ENCODE measurements around the gene TAS2R41. TPM values are rescaled to one million over a fixed set of nuclear protein-coding genes. Genes with fewer than 3 reads are reported as not detected.

Gene TAS2R41
- total RNA-seq, 1 donor from 2014 or later: not detected

GRCh38 chr7:143494622-143495021 is 16.9 kb downstream of the TAS2R41 start:
- intact Hi-C loops (cut with DNase I): no loop called here
- no peak for DNase-seq (ENCODE audit: low spot score in 2 of 2)
- no peak for TF ChIP-seq CTCF (IDR thresholded peaks at IDR 0.05)
- H3K27me3 ChIP-seq: no peaks in the 10 kb centered on the region
- H3K4me1 ChIP-seq: no peaks in the 10 kb centered on the region
- H3K27ac ChIP-seq: no peak overlapping the region
- H3K4me3 ChIP-seq: no peak overlapping the region
- no peaks in the 10 kb centered on the region for H3K36me3 ChIP-seq
- no peaks in the 10 kb centered on the region for H3K9me3 ChIP-seq

GRCh38 chr7:143495851-143496250 is 18.2 kb downstream of the TAS2R41 start:
- no peaks in the 10 kb centered on the region for H3K9me3 ChIP-seq
- TF ChIP-seq CTCF (IDR thresholded peaks at IDR 0.05): no peak
- no peak overlapping the region for H3K4me3 ChIP-seq
- no peak overlapping the region for H3K27ac ChIP-seq
- H3K27me3 ChIP-seq: no peaks in the 10 kb centered on the region
- DNase-seq (ENCODE audit: low spot score in 2 of 2): no peak
- H3K4me1 ChIP-seq: no peaks in the 10 kb centered on the region
- H3K36me3 ChIP-seq: no peaks in the 10 kb centered on the region
- intact Hi-C loops (cut with DNase I): no loop called here

GRCh38 chr7:143496263-143496662 is 18.6 kb downstream of the TAS2R41 start:
- intact Hi-C loops (cut with DNase I): no loop called here
- Histone ChIP-seq H3K27me3 (no peaks in the 10 kb centered on the region), H3K4me1 (no peaks in the 10 kb centered on the region), H3K4me3 (no peak overlapping the region), H3K36me3 (no peaks in the 10 kb centered on the region), H3K27ac (no peak overlapping the region), H3K9me3 (no peaks in the 10 kb centered on the region)
- no peak for DNase-seq (ENCODE audit: low spot score in 2 of 2)
- no peak for TF ChIP-seq CTCF (IDR thresholded peaks at IDR 0.05)

- H3K36me3 ChIP-seq: no peaks in the 10 kb centered on the region
- no peaks in the 10 kb centered on the region for H3K4me1 ChIP-seq
- H3K27ac ChIP-seq: no peak overlapping the region
- intact Hi-C loops (cut with DNase I): no loop called here
- no peak for DNase-seq (ENCODE audit: low spot score in 2 of 2)
- no peak overlapping the region for H3K4me3 ChIP-seq
- TF ChIP-seq CTCF (IDR thresholded peaks at IDR 0.05): no peak
- no peaks in the 10 kb centered on the region for H3K9me3 ChIP-seq
- H3K27me3 ChIP-seq: no peaks in the 10 kb centered on the region
Measured at GRCh38 chr7:143497008-143497795, 19.5 kb downstream of the TAS2R41 start.

- H3K27ac ChIP-seq: peak overlapping the region; percentile 33 to 40
- DNase-seq (ENCODE audit: low spot score in 2 of 2): no peak
- no peaks in the 10 kb centered on the region for H3K36me3 ChIP-seq
- no peak for TF ChIP-seq CTCF (IDR thresholded peaks at IDR 0.05)
- H3K4me3 ChIP-seq: no peak overlapping the region
- no peaks in the 10 kb centered on the region for H3K4me1 ChIP-seq
- H3K27me3 ChIP-seq: no peaks in the 10 kb centered on the region
- intact Hi-C loops (cut with DNase I): no loop called here
- no peaks in the 10 kb centered on the region for H3K9me3 ChIP-seq
Measured at GRCh38 chr7:143499246-143499645, 21.6 kb downstream of the TAS2R41 start.
